ENCODE data around the gene MMP28.
"Not testable (repeated sequence)": the region's sequence is repeated elsewhere in the genome, so short reads cannot be mapped to it uniquely, and the experiment has no call there.

The MMP28 gene

GRCh38 chr17:35765756-35766488 lies 29.5 kb downstream of the MMP28 start:
- DNase-seq (ENCODE audit: low spot score), result no peak

DNA sequence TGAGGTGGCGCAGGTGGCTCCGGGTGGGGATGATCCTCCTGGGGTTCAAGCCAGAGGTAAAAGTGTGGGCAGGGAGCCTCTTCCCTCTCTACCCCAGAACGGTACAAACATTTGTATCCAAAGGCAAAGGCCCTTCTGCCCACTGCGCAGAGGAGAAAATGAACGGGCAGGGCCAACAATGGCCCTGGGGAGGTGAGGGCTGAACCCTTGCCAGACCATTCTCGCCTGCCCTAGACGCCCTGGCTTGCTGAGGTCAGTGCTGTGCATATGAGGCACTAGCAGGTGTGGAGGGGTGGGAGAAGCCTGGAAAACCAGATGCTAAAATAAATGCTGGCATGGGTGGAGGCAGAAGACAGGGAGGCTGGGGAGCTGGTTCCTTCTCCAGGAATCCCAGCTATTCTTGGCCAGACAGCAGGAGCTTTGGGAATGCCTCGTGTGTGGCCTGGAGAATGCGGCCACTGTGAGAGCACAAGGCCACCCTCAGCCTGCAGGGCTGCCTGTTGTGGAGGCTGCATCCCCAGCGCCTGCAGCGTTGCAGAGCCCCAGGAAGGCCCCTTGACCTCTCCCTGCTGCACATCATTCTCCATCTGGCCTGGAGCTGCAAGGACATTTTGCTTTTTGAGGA lies 30.2 kb downstream of the MMP28 start:
- DNase-seq (ENCODE audit: low spot score), result no peak

- DNase-seq (ENCODE audit: low spot score), result peak; percentile 92
These were observed 31.1 kb downstream of the MMP28 start for GRCh38 chr17:35764123-35764991.

- no peak for DNase-seq (ENCODE audit: low spot score)
These were observed 31.7 kb downstream of the MMP28 start for GRCh38 chr17:35763767-35764122.

GRCh38 chr17:35761601-35762000 lies 33.8 kb downstream of the MMP28 start:
- DNase-seq (ENCODE audit: low spot score), result no peak

DNA sequence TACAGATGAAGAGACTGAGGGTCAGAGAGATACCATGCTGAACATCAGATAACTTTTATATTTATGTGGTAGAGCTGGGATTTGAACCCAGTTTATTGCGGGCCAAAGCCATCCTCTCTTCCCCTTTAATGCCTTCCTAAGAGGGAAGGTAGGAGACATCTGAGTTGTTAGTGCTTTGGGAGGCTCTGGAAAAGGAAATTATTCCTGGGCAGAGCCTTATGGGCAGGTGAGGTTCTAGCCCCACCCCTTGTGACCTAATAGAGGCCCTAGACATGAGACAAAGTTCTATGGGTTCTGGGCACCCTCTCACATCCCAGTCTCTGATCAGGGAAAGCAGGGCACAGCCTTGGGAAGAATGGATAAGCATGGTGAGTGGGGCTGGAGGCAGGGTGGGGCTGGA lies 34.9 kb downstream of the MMP28 start, which contains the start of gene C17orf50:
TSS of gene C17orf50 (plus strand) at position 301 of the 400 bp plus-strand sequence. CDS start at position 356, 55 bp downstream.
- DNase-seq (ENCODE audit: low spot score), result no peak

- no peak for DNase-seq (ENCODE audit: low spot score)
These were observed 38.2 kb downstream of the MMP28 start for GRCh38 chr17:35757243-35757642.

GRCh38 chr17:35752945-35753764 lies 42.3 kb downstream of the MMP28 start, which contains the start of gene GAS2L2:
Gene GAS2L2, minus strand, starts transcription at chr17:35753239. Its CDS starts 389 bp downstream, at chr17:35752850.
- no peak for DNase-seq (ENCODE audit: low spot score)

- DNase-seq (ENCODE audit: low spot score), result no peak
These were observed 43.0 kb downstream of the MMP28 start for GRCh38 chr17:35752471-35752870.

DNA sequence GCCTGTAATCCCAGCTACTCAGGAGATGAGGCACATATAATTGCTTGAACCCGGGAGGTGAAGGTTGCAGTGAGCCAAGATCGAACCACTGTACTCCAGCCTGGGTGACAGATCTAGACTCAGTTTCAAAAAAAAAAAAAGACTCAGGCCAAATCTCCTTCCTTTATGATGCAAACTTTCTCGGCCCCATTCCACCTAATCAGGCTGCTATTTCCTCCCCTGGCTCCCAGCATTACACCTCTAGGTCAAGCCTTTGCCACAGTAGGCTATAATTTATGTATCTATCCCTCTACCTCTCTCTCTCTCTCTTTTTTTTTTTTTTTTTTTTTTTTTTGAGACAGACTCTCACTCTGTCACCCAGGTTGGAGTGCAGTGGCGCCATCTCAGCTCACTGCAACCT lies 43.9 kb downstream of the MMP28 start:
- not testable (repeated sequence) for DNase-seq (ENCODE audit: low spot score)

GRCh38 chr17:35750526-35751395 lies 44.7 kb downstream of the MMP28 start:
- no peak for DNase-seq (ENCODE audit: low spot score)

- no peak for DNase-seq (ENCODE audit: low spot score)
These were observed 45.7 kb downstream of the MMP28 start for GRCh38 chr17:35749560-35750412.

- DNase-seq (ENCODE audit: low spot score), result no peak
These were observed 46.5 kb downstream of the MMP28 start for GRCh38 chr17:35748979-35749378.

DNA sequence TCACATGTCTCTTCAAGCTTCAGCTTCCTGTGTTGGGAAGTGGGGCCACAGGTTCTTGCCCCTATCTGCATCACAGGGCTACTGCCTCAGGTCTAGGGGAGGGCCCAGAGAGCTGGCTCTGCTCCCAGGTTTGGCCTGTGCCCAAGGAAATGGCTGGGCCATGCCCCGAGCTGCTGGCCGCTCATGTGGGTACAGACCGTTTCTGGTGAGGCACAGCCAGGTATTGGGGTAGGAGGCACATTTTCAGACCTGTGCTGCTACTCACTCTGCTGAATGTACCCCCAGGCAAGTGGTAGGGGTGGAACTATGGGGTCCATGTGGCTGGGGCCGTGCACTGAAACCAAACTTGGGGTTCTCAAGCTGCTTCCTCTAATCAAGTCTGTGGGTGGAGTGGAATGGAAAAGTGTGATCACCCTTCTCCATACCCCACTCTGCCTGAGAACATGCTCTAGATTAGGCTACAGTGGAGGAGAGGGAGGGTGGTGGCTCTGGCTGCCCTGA lies 47.0 kb downstream of the MMP28 start:
- no peak for DNase-seq (ENCODE audit: low spot score)

DNA sequence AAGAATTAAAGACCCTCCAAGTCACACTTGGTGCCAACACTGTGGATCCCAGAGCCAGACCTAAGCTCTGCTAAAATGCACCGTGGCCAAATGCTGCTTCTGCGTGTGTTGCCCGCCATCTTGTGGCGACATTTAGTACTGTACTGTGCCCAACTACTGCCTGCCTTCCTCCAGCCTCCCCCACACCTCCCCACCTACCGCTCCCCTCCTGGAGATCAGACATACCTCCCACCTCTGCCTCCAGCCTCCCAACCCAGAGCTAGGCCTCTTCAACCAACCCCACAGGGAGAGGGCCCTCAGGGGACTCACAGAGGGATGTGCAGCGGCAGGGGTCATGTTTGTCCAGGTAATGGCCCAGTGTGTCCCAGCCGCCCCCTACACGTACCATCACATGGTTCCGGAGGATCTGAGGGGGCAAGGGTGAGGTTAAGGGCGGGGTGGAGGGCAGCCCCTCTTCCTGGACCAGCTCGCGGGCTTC lies 47.9 kb downstream of the MMP28 start:
- peak; percentile 83 for DNase-seq (ENCODE audit: low spot score)

DNA sequence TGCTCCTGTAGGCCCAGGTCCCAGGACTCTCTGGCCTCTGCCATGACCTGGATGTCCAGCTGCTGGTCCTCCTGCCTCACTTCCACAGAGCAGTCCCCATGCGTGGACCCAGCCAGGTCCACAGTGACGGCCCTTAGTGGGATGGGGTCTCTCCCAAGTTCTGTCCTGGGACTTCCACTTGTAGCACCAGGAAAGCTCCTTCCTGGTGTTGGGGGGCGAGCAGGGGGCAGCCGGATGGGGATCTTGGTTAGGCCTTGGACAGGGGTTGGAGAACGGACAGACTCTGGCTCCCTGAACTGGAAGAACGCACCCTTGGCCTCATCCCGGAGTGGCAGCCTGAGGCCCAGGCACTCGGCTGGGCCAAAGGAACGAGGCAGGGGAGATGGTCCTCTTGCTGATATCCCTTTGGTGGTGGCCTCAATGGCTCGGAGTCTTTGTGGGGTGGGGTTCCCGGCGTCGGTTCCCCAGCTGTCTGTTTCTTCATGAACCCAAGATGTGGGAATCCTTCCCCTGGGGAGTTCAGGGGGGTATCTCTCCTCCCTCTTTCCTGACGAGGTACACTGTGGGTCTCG lies 49.6 kb downstream of the MMP28 start:
- no peak for DNase-seq (ENCODE audit: low spot score)

DNA sequence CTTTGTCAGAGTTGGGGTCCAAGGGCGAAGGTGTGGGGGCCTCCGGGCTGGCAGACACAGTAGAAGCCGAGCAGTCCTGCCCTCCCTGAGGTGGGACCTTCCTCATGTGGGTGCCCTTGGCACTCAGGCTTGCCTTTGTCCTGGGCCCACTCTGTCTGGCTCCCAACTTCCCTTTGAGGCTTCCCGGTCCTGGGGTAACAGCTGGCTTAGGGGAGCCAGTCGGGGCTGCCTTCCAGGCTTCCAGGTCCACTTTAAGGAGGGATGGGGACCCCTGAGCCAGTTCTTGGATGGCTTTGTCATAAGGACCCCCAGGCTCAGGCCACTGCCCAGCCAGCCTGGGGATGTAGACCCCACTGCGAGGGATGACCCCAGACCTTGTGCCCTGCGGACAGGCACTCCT lies 50.2 kb downstream of the MMP28 start:
- no peak for DNase-seq (ENCODE audit: low spot score)

DNA sequence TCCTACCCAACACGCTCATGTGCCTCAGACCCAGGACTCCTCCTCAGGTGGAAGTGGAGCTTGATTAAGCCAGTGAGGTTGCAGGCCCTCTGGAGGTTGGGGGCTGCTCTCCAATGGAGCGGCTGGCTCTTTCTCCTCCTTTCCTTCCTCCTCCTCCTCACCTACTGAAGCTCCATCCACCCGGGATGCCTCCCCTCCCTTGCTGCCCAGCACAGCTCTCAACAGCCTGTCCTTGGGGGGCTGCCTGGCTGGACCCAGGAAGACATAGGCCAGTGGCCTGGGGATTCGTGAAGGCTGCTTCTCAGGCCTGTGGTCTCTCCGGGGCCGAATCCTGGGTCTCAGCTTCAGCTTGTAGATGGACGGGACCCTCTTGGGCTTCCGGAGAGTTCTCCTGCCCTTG lies 50.6 kb downstream of the MMP28 start:
- DNase-seq (ENCODE audit: low spot score), result no peak
